ENCODE measurements around the gene XRCC4. TPM values are rescaled to one million over a fixed set of nuclear protein-coding genes. Genes with fewer than 3 reads are reported as not detected.

Gene XRCC4
- total and polyA plus RNA-seq, 2 of the 8 experiments (the other 6 are each of a cell fraction or from before 2014, with no cell fraction given) = 3.0 to 8.3 TPM

GRCh38 chr5:83145241-83145640, 67.9 kb downstream of the XRCC4 start:
- TF ChIP-seq EP300 (IDR thresholded peaks at IDR 0.05; ENCODE audit: borderline replicate concordance in 1 of 2, low read depth in 2 of 2, low read length in 2 of 2) (no peak), CHD2 (IDR thresholded peaks at IDR 0.05; ENCODE audit: low read length) (no peak), TAF7 (optimal IDR thresholded peaks at IDR 0.05; ENCODE audit: borderline replicate concordance, low read depth, low read length) (no peak), RXRA (IDR thresholded peaks at IDR 0.05; ENCODE audit: insufficient read depth, low read depth, low read length) (no peak), TAF1 (IDR thresholded peaks at IDR 0.05; ENCODE audit: low read depth, low read length) (no peak), YY1 (IDR thresholded peaks at IDR 0.05; ENCODE audit: low read depth, low read length) (no peak), CTCF (IDR thresholded peaks at IDR 0.05; ENCODE audit: control extremely low read depth in 1 of 3, insufficient read depth in 1 of 3, low read depth in 1 of 3, low read length in 3 of 3) (no peak), RBBP5 (IDR thresholded peaks at IDR 0.05; ENCODE audit: borderline replicate concordance, low read depth, low read length) (no peak)
- Histone ChIP-seq H3K79me1 (ENCODE audit: low read depth, low read length) (no peaks in the 10 kb centered on the region), H3K18ac (ENCODE audit: extremely low read depth, low read length) (no peak overlapping the region), H3K27ac (ENCODE audit: low read depth, low read length) (no peak overlapping the region), H3K79me2 (ENCODE audit: control insufficient read depth in 1 of 2, insufficient read depth in 2 of 2, low read length in 2 of 2) (no peaks in the 10 kb centered on the region), H2AFZ (ENCODE audit: low read length) (no peak overlapping the region), H2BK20ac (ENCODE audit: low read length) (no peak overlapping the region), H3K27me3 (replicated peaks in 1 of 4; ENCODE audit: control insufficient read depth in 3 of 4, extremely low read depth in 1 of 4, insufficient read depth in 3 of 4, low read length in 3 of 4) (no peaks in the 10 kb centered on the region), H3K23me2 (ENCODE audit: low read depth, low read length) (no peaks in the 10 kb centered on the region; the same call in 1 of the 2 replicates), H4K8ac (ENCODE audit: extremely low read depth, insufficient read depth, low read length) (no peak overlapping the region), H3K23ac (ENCODE audit: insufficient read length) (no peak overlapping the region), H3K4ac (replicated peaks; ENCODE audit: insufficient read length, low read depth, low read length) (no peak overlapping the region), H3K9me3 (ENCODE audit: insufficient read depth in 2 of 2, low read depth in 1 of 2, low read length in 1 of 2) (no peaks in the 10 kb centered on the region), H2BK5ac (ENCODE audit: low read depth, low read length) (no peak overlapping the region), H4K91ac (replicated peaks; ENCODE audit: insufficient read length, low read length) (no peak overlapping the region), H2AK5ac (ENCODE audit: low read depth, low read length) (no peak overlapping the region), H3K4me2 (ENCODE audit: insufficient read depth in 1 of 2, low read depth in 2 of 2, low read length in 2 of 2) (no peak overlapping the region), H3K56ac (replicated peaks; ENCODE audit: insufficient read length, low read depth, low read length) (no peak overlapping the region), H2BK12ac (ENCODE audit: low read depth, low read length) (no peak overlapping the region), H4K20me1 (replicated peaks in 1 of 2; ENCODE audit: control insufficient read depth in 1 of 2, insufficient read depth in 2 of 2, low read length in 2 of 2) (no peaks in the 10 kb centered on the region), H2BK120ac (replicated peaks; ENCODE audit: low read depth, low read length) (no peak overlapping the region), H3K4me3 (ENCODE audit: extremely low read depth in 1 of 4, insufficient read depth in 2 of 4, low read depth in 3 of 4, low read length in 4 of 4) (no peak overlapping the region), H3K4me1 (replicated peaks in 1 of 4; ENCODE audit: control insufficient read depth in 3 of 4, insufficient read depth in 4 of 4, low read length in 3 of 4) (no peaks in the 10 kb centered on the region), H3K36me3 (ENCODE audit: control insufficient read depth in 2 of 4, insufficient read depth in 4 of 4, low read length in 3 of 4) (no peaks in the 10 kb centered on the region), H3K14ac (ENCODE audit: insufficient read length) (no peak overlapping the region), H3K9ac (replicated peaks in 1 of 4; ENCODE audit: extremely low read depth in 1 of 4, low read depth in 3 of 4, low read length in 3 of 4) (no peak overlapping the region), H2BK15ac (ENCODE audit: low read length) (no peak overlapping the region), H4K5ac (ENCODE audit: insufficient read length, low read depth, low read length) (no peak overlapping the region)
- ChIA-PET CTCF (ENCODE audit: partially characterized antibody) (interaction anchor here (0.7 to 1.2 kb wide), 3 partner anchors 10 to 317 kb away, joined by 3 to 7 read pairs (median 6); no protein-coding TSS in a partner anchor), POLR2A (ENCODE audit: partially characterized antibody) (no interaction called here)
- DNase-seq (ENCODE audit: low read depth in 1 of 2, low spot score in 2 of 2) (no peak), FAIRE-seq (no peak)
